Body of pancreas (tissue), 4 donors: Measurements from ENCODE around the gene FADS1. TPM values are rescaled to one million over a fixed set of nuclear protein-coding genes. Genes with fewer than 3 reads are reported as not detected.

Experiments used
- ATAC-seq: fragments of 150-250 bp; one replicate; pipeline ENCODE4 v1.9.1; 2016
- DNase-seq, 4 donors: peaks; one replicate each; pipeline ENCODE4 v3.0.0-alpha.2; 2019
- H3K27ac ChIP-seq, 4 donors: fragments of 200-600 bp; sonication (generic); 1 replicate in 3 of 4; 2 replicates in 1 of 4; pipeline versions ENCODE4 v1.5.1 to v1.6.1; 2016 to 2019; ENCODE audit warnings: mild to moderate bottlenecking in 1 of 4, mixed read lengths in 1 of 4, moderate library complexity in 1 of 4
- H3K27me3 ChIP-seq, 2 donors: fragments of 200-600 bp; sonication (generic); one replicate each; pipeline ENCODE4 v1.6.0; 2016; ENCODE audit warnings: mild to moderate bottlenecking in 1 of 2
- H3K36me3 ChIP-seq, 2 donors: fragments of 200-600 bp; sonication (generic); replicated peaks in 1 of 2; 2 replicates each; pipeline ENCODE4 v1.5.1; 2016; ENCODE audit warnings: low read depth in 2 of 2; ENCODE audit not compliant: insufficient read depth in 1 of 2
- H3K4me1 ChIP-seq: fragments of 200-600 bp; sonication (generic); one replicate; pipeline ENCODE4 v1.6.0; 2016
- H3K4me3 ChIP-seq, 2 donors: fragments of 200-600 bp; sonication (generic); 1 replicate in 1 of 2; 2 replicates in 1 of 2; pipeline ENCODE4 v1.5.1; 2016 to 2019
- H3K9me3 ChIP-seq, 3 donors: fragments of 200-600 bp; sonication (generic); 1 replicate in 2 of 3; 2 replicates in 1 of 3; pipeline ENCODE4 v1.5.1; 2016
- POLR2A ChIP-seq, 3 donors: fragments of 450-650 bp; IDR thresholded peaks; one replicate each; pipeline ENCODE4 v1.6.1; 2016; ENCODE audit warnings: antibody characterized with exemption in 3 of 3, mild to moderate bottlenecking in 2 of 3
- WGBS, 2 donors: methylation state at CpG; one replicate each; pipeline ENCODE4 v1.1.5; 2017; 5-methylcytosine and 5-hydroxymethylcytosine counted together
- intact Hi-C: fragments of 100-400 bp; cut with DNase I; formaldehyde crosslinking; loops from one replicate; pipeline ENCODE4 v1.15.1; 2023
- microRNA counts, 2 donors: library from miRNA; unstranded; fragments of <30 nt; microRNA quantifications; one replicate each; lab custom pipeline; 2017
- total RNA-seq, 2 donors: library from RNA; depleted of rRNA; stranded (reverse); fragments of >200 nt; gene quantifications; one replicate each; pipeline ENCODE4 v1.1.0, GENCODE V29; 2016
- TF ChIP-seq, protein P1 (sequence below), 7 experiments: fragments of 450-650 bp in 4 of 7; fragments of 200-600 bp in 3 of 7; sonication (generic) in 3 of 7; IDR thresholded peaks; one replicate each; pipeline ENCODE4 v1.5.1; 2016 to 2019; ENCODE audit warnings: antibody characterized with exemption in 7 of 7

Gene FADS1
- total RNA-seq, 2 donors from 2014 or later = 4.6 to 7.0 TPM

DNA sequence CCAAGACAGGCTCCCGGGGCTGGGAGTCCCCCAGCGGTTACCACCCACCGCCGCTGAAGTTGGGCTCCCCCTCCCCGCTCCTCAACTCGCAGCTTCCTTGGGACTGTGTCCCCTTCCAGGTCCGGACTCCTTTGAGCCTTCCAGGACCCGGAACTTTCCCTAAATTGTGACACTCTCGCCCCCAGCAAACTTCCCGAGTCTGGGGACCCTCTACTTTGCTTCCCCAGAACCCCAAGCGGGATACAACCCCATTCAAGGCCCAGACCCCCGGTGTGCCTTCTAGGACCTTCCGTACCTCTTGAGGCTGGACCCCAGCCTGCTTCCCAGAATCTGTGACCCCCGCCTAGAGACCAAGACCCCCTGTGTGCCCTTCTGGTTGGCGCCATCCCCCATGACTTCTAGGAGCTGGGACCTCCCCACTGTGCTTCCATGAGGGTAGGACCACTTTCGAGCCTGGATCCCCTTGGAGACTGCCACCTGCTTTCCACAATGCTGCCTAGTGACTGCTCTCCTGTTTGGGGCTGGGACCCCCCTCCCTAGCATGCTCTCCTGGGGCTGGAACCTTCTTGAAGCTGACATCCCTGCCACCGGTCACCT is 63.8 kb downstream of the FADS1 start:
- intact Hi-C loops = no loop called here
- peaks cover 66% of the 10 kb centered on the region for H3K4me1 ChIP-seq
- no peaks in the 10 kb centered on the region for H3K36me3 ChIP-seq
- H3K27me3 ChIP-seq = no peaks in the 10 kb centered on the region
- DNase-seq (peak in 1 of 4 donors; percentile 35), ATAC-seq (no peak)
- 10 to 17% methylated on average over 12 to 17 of the region's 17 CpGs for WGBS, 2 donors
- no peaks in the 10 kb centered on the region for H3K9me3 ChIP-seq
- H3K4me3 ChIP-seq = peak overlapping the region; percentile 37 to 44
- peak overlapping the region; percentile 85 to 97 (median 96) for H3K27ac ChIP-seq
- TF ChIP-seq, protein P1, sequence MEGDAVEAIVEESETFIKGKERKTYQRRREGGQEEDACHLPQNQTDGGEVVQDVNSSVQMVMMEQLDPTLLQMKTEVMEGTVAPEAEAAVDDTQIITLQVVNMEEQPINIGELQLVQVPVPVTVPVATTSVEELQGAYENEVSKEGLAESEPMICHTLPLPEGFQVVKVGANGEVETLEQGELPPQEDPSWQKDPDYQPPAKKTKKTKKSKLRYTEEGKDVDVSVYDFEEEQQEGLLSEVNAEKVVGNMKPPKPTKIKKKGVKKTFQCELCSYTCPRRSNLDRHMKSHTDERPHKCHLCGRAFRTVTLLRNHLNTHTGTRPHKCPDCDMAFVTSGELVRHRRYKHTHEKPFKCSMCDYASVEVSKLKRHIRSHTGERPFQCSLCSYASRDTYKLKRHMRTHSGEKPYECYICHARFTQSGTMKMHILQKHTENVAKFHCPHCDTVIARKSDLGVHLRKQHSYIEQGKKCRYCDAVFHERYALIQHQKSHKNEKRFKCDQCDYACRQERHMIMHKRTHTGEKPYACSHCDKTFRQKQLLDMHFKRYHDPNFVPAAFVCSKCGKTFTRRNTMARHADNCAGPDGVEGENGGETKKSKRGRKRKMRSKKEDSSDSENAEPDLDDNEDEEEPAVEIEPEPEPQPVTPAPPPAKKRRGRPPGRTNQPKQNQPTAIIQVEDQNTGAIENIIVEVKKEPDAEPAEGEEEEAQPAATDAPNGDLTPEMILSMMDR (IDR thresholded peaks at IDR 0.05) = peak in 1 of 7 experiments; percentile 11
- TF ChIP-seq POLR2A (IDR thresholded peaks at IDR 0.05) = no peak

DNA sequence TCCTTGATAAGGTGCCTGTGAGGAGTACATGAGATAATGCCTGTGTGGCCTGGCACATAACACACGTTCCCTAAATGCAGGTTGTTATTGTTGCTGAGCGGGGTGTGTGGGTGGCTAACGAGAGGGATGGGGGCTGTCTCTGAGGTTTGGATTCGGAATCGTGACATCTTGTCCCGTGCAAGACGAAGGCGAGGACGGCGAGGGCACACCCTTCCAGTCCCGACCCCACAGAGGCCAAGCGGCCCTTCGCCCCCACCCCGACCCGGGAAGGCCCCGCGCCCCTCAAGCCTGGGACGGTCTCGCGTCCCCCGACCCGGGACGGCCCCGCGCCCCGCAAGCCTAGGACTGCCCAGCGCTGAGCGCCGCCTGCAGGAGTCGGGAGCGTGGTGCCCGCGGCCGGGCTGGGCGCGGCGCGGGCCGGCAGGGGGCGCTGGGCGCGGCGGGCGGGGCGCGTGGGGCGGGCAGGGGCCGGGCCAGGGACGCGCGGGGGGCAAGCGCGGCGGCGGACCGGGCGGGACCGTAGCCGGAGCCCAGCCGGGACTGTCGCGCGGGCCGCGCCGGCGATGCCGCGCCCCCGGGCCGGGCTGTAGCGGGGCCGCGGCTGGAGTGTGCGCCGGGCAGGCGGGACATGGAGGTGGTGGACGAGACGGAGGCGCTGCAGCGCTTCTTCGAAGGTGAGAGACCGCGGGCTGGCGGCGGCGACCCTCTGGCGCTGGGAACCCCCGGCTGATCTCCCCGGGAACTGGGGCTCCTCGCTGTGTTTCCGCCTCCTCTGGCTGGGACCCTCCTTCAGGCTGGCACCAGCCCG is 64.5 kb downstream of the FADS1 start, which contains the start of gene MYRF:
Gene MYRF (plus strand): TSS at position 520 of the 808 bp plus-strand sequence. CDS start 109 bp downstream, at position 629.
- TF ChIP-seq POLR2A (IDR thresholded peaks at IDR 0.05) = peak; percentile 23 to 50 (median 26)
- TF ChIP-seq, protein P1 (IDR thresholded peaks at IDR 0.05) = peak; percentile 29 to 97 (median 55)
- peak; percentile 62 for ATAC-seq
- DNase-seq = peak; percentile 65 to 80 (median 76)
- Histone ChIP-seq H3K4me1 (peaks cover 66% of the 10 kb centered on the region), H3K4me3 (peak within 1 kb of the TSS; percentile 37 to 44), H3K9me3 (no peaks in the 10 kb centered on the region), H3K27me3 (no peaks in the 10 kb centered on the region), H3K27ac (peak within 1 kb of the TSS; percentile 85 to 97 (median 96)), H3K36me3 (no peaks in the 10 kb centered on the region)
- WGBS, 2 donors = 0 to 1% methylated on average over 4 to 81 of the region's 93 CpGs
- intact Hi-C loops = no loop called here

DNA sequence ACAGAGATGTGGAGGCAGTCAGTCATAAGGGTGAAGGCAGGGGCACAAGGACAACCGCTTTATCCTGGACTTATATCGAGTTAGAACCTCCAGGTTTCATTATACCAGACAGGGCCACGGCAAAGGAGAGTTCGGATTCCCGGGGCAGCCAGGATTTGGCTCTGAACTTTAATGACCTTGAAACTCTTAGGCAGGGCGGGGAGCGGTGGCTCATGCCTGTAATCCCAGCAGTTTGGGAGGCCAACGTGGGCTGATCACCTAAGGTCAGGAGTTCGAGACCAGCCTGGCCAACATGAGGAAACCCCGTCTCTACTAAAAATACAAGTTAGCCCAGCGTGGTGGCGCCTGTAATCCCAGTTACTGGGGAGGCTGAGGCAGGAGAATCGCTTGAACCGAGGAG is 65.4 kb downstream of the FADS1 start:
- intact Hi-C loops = no loop called here
- 37 to 45% methylated on average over 11 to 14 of the region's 14 CpGs for WGBS, 2 donors
- H3K36me3 ChIP-seq = no peaks in the 10 kb centered on the region
- no peak overlapping the region for H3K27ac ChIP-seq
- ATAC-seq = no peak
- H3K27me3 ChIP-seq = no peaks in the 10 kb centered on the region
- H3K4me1 ChIP-seq = peaks cover 57% of the 10 kb centered on the region
- no peak for DNase-seq
- H3K4me3 ChIP-seq = no peak overlapping the region
- H3K9me3 ChIP-seq = no peaks in the 10 kb centered on the region
- TF ChIP-seq, protein P1 (IDR thresholded peaks at IDR 0.05) = no peak
- TF ChIP-seq POLR2A (IDR thresholded peaks at IDR 0.05) = no peak

DNA sequence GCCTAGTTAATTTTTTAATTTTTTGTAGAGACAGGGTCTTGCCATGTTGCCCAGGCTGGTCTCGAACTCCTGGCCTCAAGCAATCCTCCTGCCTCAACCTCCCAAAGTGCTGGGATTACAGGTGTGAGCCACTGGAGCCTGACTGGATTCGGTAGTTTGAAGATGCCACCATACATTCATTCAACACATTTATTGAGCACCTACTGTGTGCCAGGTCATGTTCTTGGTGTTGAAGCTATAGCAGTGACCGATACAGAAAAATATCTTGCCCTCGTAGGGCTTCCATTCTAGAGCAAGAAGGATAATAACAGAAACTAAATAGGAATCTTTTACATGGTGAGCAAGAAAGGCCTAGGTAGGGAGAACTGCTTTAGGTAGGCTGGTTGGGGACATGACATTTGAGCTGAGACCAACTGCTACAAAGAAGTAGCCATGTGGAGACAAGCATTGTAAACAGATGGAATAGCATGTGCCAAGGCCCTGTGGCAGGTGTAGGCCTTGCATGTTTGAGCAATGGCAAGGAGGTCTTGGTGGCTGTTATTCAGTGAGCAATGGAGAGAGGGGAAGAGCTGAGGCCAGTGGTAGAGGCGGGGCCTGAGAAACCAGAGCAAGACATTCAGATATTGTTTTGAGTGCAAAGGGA is 66.1 kb downstream of the FADS1 start:
- Histone ChIP-seq H3K4me1 (peaks cover 51% of the 10 kb centered on the region), H3K27me3 (no peaks in the 10 kb centered on the region), H3K27ac (no peak overlapping the region), H3K4me3 (no peak overlapping the region), H3K9me3 (no peaks in the 10 kb centered on the region), H3K36me3 (no peaks in the 10 kb centered on the region)
- ATAC-seq = no peak
- WGBS, 2 donors = 93 to 99% methylated on average over 5 of the region's 5 CpGs
- no peak for DNase-seq
- TF ChIP-seq POLR2A (IDR thresholded peaks at IDR 0.05) = no peak
- intact Hi-C loops = no loop called here

MicroRNAs within 50 kb of the gene (microRNA counts, 767-probe panel; counts per million panel counts)
- 0 to 736 counts per million in 2 donors for microRNA hsa-miR-1908 (lab: Ali Mortazavi, UCI)
- microRNA hsa-miR-611 (lab: Ali Mortazavi, UCI) = 0 to 736 counts per million in 2 donors

Other genes with a start within 250 kb of the FADS1 start
- 10 to 100 TPM in 1 of 2 donors, 1 to 10 TPM in 1; 8.6 to 12.2 TPM for gene SYT7, start 235.9 kb downstream of the FADS1 start, total RNA-seq
- 1 to 10 TPM; 7.0 to 9.9 TPM for gene DAGLA, start 136.6 kb downstream of the FADS1 start, total RNA-seq
- gene MYRF, start 64.4 kb downstream of the FADS1 start, total RNA-seq = 10 to 100 TPM; 33.2 to 47.5 TPM
- gene TMEM258, start 24.4 kb downstream of the FADS1 start, total RNA-seq = 10 to 100 TPM in 1 of 2 donors, 1 to 10 TPM in 1; 8.6 to 29.1 TPM
- gene FEN1, start 24.1 kb downstream of the FADS1 start, total RNA-seq = 1 to 10 TPM; 2.6 to 3.4 TPM
- 1 to 10 TPM; 2.0 to 4.4 TPM for gene FADS2, start 11.3 kb upstream of the FADS1 start, total RNA-seq
- gene FADS3, start 74.5 kb upstream of the FADS1 start, total RNA-seq = 10 to 100 TPM; 30.9 to 33.0 TPM
- gene RAB3IL1, start 100.6 kb upstream of the FADS1 start, total RNA-seq = 10 to 100 TPM in 1 of 2 donors, 1 to 10 TPM in 1; 5.4 to 11.5 TPM
- 1 to 10 TPM; 1.6 to 2.6 TPM for gene BEST1, start 133.3 kb upstream of the FADS1 start, total RNA-seq
- gene FTH1, start 150.6 kb upstream of the FADS1 start, total RNA-seq = 1,000 to 10,000 TPM; 1,333 to 1,363 TPM